Posterior vena cava (tissue), 2 donors: ENCODE data around the gene FSD2. TPM values are rescaled to one million over a fixed set of nuclear protein-coding genes. Genes with fewer than 3 reads are reported as not detected.
"Not testable (repeated sequence)": the region's sequence is repeated elsewhere in the genome, so short reads cannot be mapped to it uniquely, and the experiment has no call there.

Experiments used
- DNase-seq: peaks from one replicate; pipeline ENCODE4 v3.0.0-alpha.2; 2020; ENCODE audit warnings: low spot score
- intact Hi-C, 2 donors: fragments of 100-400 bp; cut with DNase I; formaldehyde crosslinking; loops; one replicate each; pipeline versions ENCODE4 v1.14.1 to v1.14.2; 2022 to 2023
- total RNA-seq, 2 donors: library from RNA; stranded (reverse); fragmentation: NEBNext Ultra II Directional; extraction: Animal tissue kit (Norgen Biotek cat#: 25700); gene quantifications; one replicate each; pipeline ENCODE4 v1.2.1, GENCODE V29; 2021
- donor health status: DM: yes; HTN: yes; CAD: no.
- donor health status: DM: yes; HTN: yes; CAD: no.

The FSD2 gene
- total RNA-seq, 2 donors from 2014 or later: not detected

DNA sequence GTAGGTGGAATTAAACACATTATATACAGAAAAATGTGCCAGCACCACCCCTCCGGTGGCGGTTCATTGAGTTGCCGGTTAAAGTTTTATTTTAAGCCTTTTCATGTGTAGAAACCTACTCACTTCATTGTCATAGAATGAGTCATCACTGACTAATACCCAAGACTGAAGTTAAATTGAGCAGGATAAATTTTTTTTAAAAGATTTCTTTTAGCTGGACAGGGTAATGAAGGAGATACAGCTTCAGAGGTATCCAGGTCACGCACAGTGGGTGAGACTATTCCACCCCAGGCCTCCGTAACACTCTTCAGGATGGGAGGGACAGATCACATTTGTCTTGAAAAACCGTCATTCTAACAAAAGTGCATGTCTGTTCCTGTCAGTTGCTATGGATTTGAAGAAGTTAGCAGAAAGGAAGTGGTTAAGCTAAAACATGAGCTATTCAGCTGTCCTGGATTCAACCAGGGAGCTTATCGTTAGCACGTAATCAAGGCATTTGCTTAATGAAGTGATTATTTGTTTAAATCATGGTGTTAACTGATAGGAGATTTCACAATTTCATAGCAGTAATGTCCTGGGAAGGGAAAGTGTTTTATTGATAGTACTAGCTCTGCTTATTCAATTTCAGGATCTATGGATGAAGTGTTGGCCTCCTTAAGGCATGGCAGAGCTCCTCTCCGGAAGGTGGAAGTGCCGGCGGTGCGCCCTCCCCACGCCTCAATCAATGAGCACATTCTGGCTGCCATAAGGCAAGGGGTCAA, 26.9 kb upstream of the FSD2 start:
- DNase-seq: no peak
- intact Hi-C loops: no loop called here

DNA sequence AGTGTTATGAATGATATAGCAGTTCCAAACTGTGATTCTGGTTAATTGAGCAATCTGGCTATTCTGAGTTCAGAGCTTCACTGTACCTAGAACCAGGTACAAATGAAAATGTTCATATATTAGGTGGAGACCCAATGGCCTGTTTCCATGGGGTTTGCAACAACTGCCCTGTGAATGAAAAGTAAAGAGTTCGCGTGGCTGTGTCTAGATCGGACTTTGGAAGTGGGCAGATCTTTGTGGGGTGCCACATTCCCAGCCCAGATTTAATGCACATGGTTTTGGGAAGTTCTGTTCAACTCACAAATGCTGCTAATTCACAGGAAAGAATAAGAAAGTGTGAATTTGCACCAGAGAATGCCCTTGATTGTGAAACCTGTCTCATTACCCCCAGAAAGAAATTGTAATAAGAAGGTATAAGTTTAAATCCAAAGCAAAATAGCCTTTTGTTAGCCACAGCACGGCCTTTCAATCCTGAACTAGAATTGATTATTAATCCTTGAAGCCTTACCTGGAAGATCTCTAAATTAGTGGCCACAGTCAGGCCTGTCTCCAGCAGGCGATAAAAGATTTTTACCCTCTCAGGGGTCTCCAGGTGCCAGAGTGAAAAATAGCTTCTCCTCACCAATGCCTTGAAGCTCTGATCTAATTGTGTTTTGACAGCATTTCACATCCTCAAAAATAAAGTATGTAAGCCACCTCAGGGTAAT, 26.2 kb upstream of the FSD2 start:
- DNase-seq: no peak
- intact Hi-C loops: no loop called here

- intact Hi-C loops: no loop called here
- no peak for DNase-seq
Measured at GRCh38 chr15:82830427-82831173, 24.7 kb upstream of the FSD2 start.

DNA sequence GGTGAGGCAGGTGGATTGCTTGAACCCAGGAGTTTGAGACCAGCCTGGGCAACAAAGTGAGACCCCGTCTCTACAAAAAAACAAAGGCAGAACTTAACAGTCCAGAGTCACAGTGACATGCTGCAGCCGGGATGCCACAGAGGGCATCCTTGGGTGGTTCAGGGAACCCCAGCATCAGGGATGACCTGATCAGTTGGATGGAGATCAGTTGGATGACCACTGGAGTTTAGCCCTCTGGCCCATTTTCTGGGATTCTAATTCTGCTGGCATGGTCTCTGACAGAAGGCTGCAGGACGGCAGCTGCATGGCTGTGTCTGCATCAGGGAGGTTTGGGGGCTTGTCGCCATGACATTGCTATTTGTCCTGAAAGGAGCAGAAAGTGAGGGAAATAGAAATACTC, 23.4 kb upstream of the FSD2 start:
- intact Hi-C loops: no loop called here
- no peak for DNase-seq

GRCh38 chr15:82828075-82828474, 22.2 kb upstream of the FSD2 start:
- intact Hi-C loops: no loop called here
- no peak for DNase-seq

DNA sequence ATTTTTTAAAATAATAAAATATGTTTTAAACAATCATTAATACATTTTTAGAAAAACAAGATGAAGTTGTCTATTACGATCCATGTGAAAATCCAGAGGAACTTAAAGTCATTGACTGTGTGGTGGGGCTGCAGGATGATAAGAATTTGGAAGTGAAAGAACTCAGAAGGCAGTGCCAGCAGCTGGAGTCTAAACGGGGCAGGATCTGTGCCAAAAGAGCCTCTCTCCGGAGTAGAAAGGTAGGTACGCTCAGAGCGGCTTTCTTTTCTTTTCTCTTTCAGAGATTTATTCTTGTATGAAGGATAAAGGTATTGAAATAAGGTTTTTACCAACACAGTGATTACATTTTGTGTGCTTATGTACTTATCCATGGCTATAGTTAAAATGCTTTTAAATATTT, 17.2 kb upstream of the FSD2 start:
- intact Hi-C loops: no loop called here
- no peak for DNase-seq

- DNase-seq, intact Hi-C loops: not testable (repeated sequence)
Measured at GRCh38 chr15:82821851-82822250, 16.0 kb upstream of the FSD2 start.

GRCh38 chr15:82821396-82821795, 15.5 kb upstream of the FSD2 start:
- DNase-seq, intact Hi-C loops: not testable (repeated sequence)

DNA sequence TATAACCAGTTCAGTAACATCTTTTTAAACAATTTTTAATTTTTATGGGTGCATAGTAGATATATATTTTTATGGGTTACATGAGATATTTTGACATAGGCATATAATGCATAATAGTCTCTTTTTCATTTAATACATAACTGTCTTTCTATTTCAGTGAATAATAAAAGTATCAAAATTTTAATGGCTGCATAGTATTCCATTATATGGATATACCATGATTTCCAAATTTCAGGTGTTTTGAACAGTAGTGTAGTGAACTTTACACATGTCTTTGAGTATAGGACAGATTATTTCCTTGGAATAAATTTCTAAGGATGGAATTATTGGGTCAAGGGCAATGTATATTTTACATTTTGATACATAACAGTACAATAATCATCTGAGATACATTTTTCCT, 14.3 kb upstream of the FSD2 start:
- intact Hi-C loops: no loop called here
- DNase-seq: no peak

DNA sequence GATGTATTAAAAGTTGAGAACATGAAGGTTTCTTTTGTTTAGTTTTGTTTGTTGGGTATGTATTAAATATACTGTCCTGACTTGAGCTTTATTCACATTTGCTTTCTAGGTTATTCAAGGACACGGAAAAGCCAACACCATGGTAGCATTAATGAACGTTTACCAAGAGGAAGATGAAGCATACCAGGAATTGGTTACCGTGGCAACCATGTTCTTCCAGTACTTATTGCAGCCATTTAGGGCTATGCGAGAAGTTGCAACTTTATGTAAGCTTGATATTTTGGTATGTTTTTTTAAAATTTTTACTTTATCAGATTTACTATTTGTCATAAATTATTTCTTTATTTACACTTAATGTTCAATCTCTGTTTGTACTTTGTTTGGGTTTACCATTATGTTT, 7.1 kb upstream of the FSD2 start:
- DNase-seq: no peak
- intact Hi-C loops: no loop called here

DNA sequence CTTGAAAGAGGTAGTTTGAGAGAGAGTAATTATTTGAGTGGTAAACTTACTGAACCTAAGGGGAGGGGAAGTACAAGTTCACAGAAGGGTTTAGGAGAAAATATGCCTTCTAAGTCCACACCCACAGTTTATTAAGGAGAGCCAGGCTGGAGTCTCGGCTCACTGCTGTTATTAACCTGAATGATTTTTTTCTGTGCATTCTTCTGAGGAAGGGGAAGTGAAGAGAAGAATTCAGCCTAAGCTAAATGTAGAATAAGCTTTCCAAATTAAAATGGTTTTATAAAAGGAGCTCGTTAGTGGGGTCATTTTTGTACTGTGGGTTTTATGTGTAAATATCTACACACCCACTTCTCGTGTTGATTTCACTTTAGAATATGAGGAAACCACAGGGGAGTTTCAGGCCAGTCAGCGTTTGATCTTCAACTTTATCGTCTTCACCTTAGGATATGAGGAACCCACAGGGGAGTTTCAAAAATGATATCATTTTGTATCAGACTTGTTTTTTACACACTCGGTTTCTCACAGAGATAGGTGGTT, 5.1 kb upstream of the FSD2 start:
- no peak for DNase-seq
- intact Hi-C loops: no loop called here

- intact Hi-C loops: no loop called here
- peak; percentile 85 for DNase-seq
Measured at GRCh38 chr15:82810061-82810889, 4.4 kb upstream of the FSD2 start.

GRCh38 chr15:82809308-82810060, 3.6 kb upstream of the FSD2 start, which contains the start of gene WHAMM:
TSS of gene WHAMM (plus strand) at chr15:82809628. CDS start at chr15:82809727, 99 bp downstream.
- DNase-seq: peak; percentile 99
- intact Hi-C loops: no loop called here

DNA sequence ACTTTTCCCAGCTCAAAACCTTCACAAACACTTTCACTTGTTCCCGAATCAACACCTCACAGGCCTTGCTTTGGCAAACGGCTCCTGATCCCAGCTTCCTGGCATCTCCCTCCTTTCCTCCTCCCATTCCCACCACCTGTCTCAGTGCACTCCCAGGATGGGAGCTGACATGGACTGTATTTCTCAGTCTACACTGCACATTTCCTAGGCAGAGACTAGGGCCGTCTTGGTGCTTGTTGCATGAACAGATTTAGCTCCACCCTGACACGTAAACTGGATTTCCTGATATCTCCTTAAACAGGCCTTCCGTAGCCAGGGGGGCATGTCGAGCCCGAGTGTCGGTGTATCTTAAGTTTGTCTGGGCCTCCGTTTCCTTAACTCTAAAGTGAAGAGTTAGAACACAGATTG, 2.8 kb upstream of the FSD2 start:
- no peak for DNase-seq
- intact Hi-C loops: no loop called here

DNA sequence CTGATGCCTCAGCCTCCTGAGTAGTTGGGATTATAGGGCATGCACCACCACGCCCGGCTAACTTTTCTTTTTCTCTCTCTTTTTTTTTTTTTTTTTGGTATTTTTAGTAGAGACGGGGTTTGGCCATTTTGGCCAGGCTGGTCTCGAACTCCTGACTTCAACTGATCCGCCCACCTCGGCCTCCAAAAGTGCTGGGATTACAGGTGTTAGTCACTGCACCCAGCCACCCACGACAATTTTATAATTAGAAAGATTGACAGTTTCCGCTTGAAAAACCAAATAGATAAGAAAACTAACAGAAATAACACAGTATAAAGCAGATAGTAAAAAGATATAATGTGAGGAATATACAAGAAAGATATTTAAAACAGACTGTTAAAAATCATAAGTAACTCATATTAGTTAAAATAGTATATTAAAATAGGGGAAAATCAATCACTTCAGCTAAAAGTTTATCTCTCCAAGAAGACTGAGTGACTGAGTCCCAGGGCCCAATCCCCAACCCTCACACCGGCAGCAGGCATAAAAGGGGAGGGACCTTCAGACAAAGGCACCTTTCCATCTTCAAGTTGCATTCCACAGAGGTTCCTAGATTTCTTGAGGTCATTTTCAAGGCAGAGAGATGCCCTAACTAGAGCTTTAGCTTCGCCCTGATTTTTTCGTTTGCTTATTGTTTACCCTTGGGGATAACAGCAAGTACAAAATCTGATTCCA, 2.2 kb upstream of the FSD2 start:
- intact Hi-C loops: no loop called here
- no peak for DNase-seq

DNA sequence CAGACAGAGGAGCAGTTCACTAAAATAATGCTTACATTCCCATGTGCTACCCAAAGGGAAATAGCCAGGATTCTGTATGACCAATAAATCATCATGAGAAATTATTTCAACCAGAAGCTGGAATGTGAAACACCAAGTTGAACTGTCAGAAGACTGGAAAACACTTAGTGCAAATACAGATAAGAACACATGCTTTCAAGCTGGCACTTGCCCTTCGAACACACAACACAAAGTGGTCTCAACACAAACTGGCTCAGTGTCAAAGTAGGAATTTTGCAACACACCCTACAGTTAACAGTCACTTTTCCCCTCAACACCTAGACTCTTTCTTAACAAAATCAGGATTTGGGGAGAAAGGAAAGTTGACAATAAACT, 1.3 kb downstream of the FSD2 start:
- no peak for DNase-seq
- intact Hi-C loops: no loop called here

DNA sequence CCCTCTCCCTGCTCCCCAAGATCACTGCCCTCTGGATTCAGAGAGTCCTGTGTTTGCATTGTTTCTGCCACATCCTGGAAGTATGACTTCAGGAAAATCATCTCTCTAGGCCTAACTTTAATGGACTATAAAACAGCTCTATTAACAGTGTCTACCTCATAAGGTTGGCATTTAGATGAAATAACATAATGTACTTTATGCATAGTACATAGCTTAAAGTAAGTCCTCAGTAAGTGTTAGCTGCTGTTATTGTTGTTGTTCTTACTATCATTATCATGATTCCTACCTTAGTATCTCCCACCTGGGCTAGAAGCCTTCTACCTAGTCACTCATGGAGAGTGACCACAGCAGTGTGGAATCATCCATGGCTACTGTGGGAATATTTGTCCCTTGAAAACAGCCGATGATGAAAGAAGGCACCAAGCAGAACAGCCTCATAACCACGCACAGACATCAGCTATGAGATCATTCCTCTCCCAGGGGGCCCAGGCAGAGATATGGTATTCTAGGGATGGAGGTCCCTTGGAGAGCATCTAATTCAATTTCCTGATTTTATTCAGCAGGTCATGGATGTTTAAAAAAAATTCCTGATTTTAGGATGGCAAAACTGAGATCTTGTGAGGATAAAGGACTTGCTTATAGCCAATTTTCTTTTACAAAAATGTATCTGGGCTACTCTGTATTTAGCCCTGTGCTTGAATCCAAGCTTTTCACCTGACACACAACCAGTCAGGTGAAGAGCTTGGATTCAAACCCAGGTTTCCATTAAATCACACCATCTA, 1.9 kb downstream of the FSD2 start:
- intact Hi-C loops: no loop called here
- DNase-seq: no peak
